HepG2 (cell line): Measurements from ENCODE around the gene ARCN1. TPM values are rescaled to one million over a fixed set of nuclear protein-coding genes. Genes with fewer than 3 reads are reported as not detected.

ENCODE experiments used
- ARID5B ChIP-seq: IDR thresholded peaks from 2 replicates; pipeline ENCODE4 v1.4.0; 2020; ENCODE audit warnings: mild to moderate bottlenecking, missing genetic modification reagents
- CENPT ChIP-seq: sonication (generic); formaldehyde crosslinking; IDR thresholded peaks from 2 replicates; pipeline ENCODE4 v1.8.0; 2022; ENCODE audit warnings: low read depth, mild to moderate bottlenecking, moderate library complexity, missing genetic modification reagents
- DMAP1 ChIP-seq: IDR thresholded peaks from 2 replicates; pipeline ENCODE4 v1.6.1; 2016
- DPF2 ChIP-seq: sonication (generic); formaldehyde crosslinking; IDR thresholded peaks from 2 replicates; pipeline ENCODE4 v1.4.0; 2020; ENCODE audit warnings: mild to moderate bottlenecking, low read depth, missing genetic modification reagents, borderline replicate concordance
- HMGA1 ChIP-seq: sonication (generic); formaldehyde crosslinking; conservative IDR thresholded peaks from 2 replicates; pipeline ENCODE4 v1.4.0; 2020; ENCODE audit warnings: missing genetic modification reagents
- MEIS2 ChIP-seq: sonication (generic); formaldehyde crosslinking; IDR thresholded peaks from 2 replicates; pipeline ENCODE4 v1.9.0; 2021; ENCODE audit warnings: mild to moderate bottlenecking, missing genetic modification reagents
- PCBP1 ChIP-seq: fragments of 200-400 bp; formaldehyde crosslinking; IDR thresholded peaks from 2 replicates; pipeline ENCODE4 v1.6.1; 2017; ENCODE audit warnings: mild to moderate bottlenecking, low read depth, low read length, borderline replicate concordance
- TFDP2 ChIP-seq: sonication (generic); formaldehyde crosslinking; IDR thresholded peaks from 2 replicates; pipeline ENCODE4 v1.4.0; 2020; ENCODE audit warnings: missing genetic modification reagents
- XBP1 ChIP-seq: sonication (generic); formaldehyde crosslinking; IDR thresholded peaks from 2 replicates; pipeline ENCODE4 v1.5.0; 2020; ENCODE audit warnings: missing genetic modification reagents
- ZNF513 ChIP-seq: sonication (generic); formaldehyde crosslinking; conservative IDR thresholded peaks from 2 replicates; pipeline ENCODE4 v1.5.0; 2020; ENCODE audit warnings: missing genetic modification reagents
- ZNF605 ChIP-seq: sonication (generic); formaldehyde crosslinking; IDR thresholded peaks from 2 replicates; pipeline ENCODE4 v1.8.0; 2022; ENCODE audit warnings: mild to moderate bottlenecking, missing genetic modification reagents
- ZNF704 ChIP-seq: sonication (generic); formaldehyde crosslinking; IDR thresholded peaks from 2 replicates; pipeline ENCODE4 v1.8.1; 2023; ENCODE audit warnings: mild to moderate bottlenecking, inconsistent platforms, moderate library complexity, missing genetic modification reagents, borderline replicate concordance
- ZNF782 ChIP-seq: sonication (generic); formaldehyde crosslinking; IDR thresholded peaks from 2 replicates; pipeline ENCODE4 v1.4.0; 2020; ENCODE audit warnings: missing genetic modification reagents, mild to moderate bottlenecking, borderline replicate concordance
- polyA plus RNA-seq, 8 experiments: library from polyadenylated mRNA; depleted of rRNA in 3 of 8; stranded (reverse) in 7 of 8; unstranded in 1 of 8; fragments of >200 nt; fragmentation: Illumina TruSeq in 4 of 8; extraction: Trizol in 4 of 8; gene quantifications; 2 replicates each; pipeline versions ENCODE4 v1.2.1 to v1.2.3, GENCODE V29; 2011 to 2016; ENCODE audit warnings: low read depth in 4 of 8, missing spikeins in 1 of 8, mixed read lengths in 1 of 8; ENCODE audit not compliant: insufficient read depth in 1 of 8
- total RNA-seq, 5 experiments: library from RNA; depleted of rRNA; stranded (reverse); fragments of >200 nt; fragmentation: Illumina TruSeq; extraction: Trizol; gene quantifications; 2 replicates each; pipeline ENCODE4 v1.2.3, GENCODE V29; 2016; ENCODE audit warnings: low read depth in 1 of 5
- TF ChIP-seq, protein P1 (sequence below): sonication (generic); formaldehyde crosslinking; IDR thresholded peaks from 2 replicates; pipeline ENCODE4 v1.4.0; 2020; ENCODE audit warnings: low read depth, mild to moderate bottlenecking, missing genetic modification reagents
- TF ChIP-seq, protein P2 (sequence below): sonication (generic); formaldehyde crosslinking; IDR thresholded peaks from 2 replicates; pipeline ENCODE4 v1.8.0; 2022; ENCODE audit warnings: mild to moderate bottlenecking, missing genetic modification reagents, moderate library complexity

ARCN1 gene
- total and polyA plus RNA-seq, 2 of the 13 experiments (the other 11 are each of a cell fraction or from before 2014, with no cell fraction given) = 148 to 200 TPM

GRCh38 chr11:118530683-118531596 lies 41.3 kb upstream of the ARCN1 start, which contains the start of gene TMEM25 (continued):
- TF ChIP-seq TFDP2 (CRISPR knock-in tag) (peak; percentile 8; the same call in 1 of the 2 replicates), XBP1 (CRISPR knock-in tag) (no peak), ZNF605 (CRISPR knock-in tag) (no peak; the same call in 1 of the 2 replicates), HMGA1 (CRISPR knock-in tag) (no peak), DPF2 (CRISPR knock-in tag) (no peak), CENPT (CRISPR knock-in tag) (no peak; the same call in 1 of the 2 replicates), DMAP1 (CRISPR knock-in tag) (peak; percentile 73), PCBP1 (no peak), ARID5B (CRISPR knock-in tag) (no peak), MEIS2 (CRISPR knock-in tag) (peak; percentile 35), ZNF704 (CRISPR knock-in tag) (peak; percentile 11; the same call in 1 of the 2 replicates), ZNF513 (CRISPR knock-in tag) (no peak), ZNF782 (CRISPR knock-in tag) (no peak)
- TF ChIP-seq, protein P1, sequence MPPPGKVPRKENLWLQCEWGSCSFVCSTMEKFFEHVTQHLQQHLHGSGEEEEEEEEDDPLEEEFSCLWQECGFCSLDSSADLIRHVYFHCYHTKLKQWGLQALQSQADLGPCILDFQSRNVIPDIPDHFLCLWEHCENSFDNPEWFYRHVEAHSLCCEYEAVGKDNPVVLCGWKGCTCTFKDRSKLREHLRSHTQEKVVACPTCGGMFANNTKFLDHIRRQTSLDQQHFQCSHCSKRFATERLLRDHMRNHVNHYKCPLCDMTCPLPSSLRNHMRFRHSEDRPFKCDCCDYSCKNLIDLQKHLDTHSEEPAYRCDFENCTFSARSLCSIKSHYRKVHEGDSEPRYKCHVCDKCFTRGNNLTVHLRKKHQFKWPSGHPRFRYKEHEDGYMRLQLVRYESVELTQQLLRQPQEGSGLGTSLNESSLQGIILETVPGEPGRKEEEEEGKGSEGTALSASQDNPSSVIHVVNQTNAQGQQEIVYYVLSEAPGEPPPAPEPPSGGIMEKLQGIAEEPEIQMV (CRISPR knock-in tag) = peak; percentile 88
- TF ChIP-seq, protein P2, sequence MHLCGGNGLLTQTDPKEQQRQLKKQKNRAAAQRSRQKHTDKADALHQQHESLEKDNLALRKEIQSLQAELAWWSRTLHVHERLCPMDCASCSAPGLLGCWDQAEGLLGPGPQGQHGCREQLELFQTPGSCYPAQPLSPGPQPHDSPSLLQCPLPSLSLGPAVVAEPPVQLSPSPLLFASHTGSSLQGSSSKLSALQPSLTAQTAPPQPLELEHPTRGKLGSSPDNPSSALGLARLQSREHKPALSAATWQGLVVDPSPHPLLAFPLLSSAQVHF (CRISPR knock-in tag) = 0 out of 2 replicates have a peak, but pooled peaks have one; percentile 54
